Left lung (tissue), 10 donors: ENCODE data around the gene STX19. TPM values are rescaled to one million over a fixed set of nuclear protein-coding genes. Genes with fewer than 3 reads are reported as not detected.

Source experiments
- ATAC-seq: fragments of 200-7000 bp; cut with Tn5 transposase; one replicate; pipeline ENCODE4 v1.9.1; 2020; ENCODE audit warnings: moderate library complexity
- DNase-seq, 4 donors: peaks; one replicate each; pipeline ENCODE4 v3.0.0-alpha.2; 2013 to 2020
- H3K27ac ChIP-seq, 2 donors: fragments of 200-600 bp; sonication (generic) in 1 of 2; one replicate each; pipeline versions ENCODE4 v1.5.0 to v1.8.0; 2020 to 2021
- H3K27me3 ChIP-seq, 2 donors: fragments of 200-600 bp; sonication (generic) in 1 of 2; one replicate each; pipeline versions ENCODE4 v1.5.0 to v1.8.0; 2020 to 2021
- H3K36me3 ChIP-seq, 2 donors: fragments of 200-600 bp; sonication (generic) in 1 of 2; one replicate each; pipeline versions ENCODE4 v1.5.0 to v1.8.0; 2020 to 2021
- H3K4me1 ChIP-seq, 2 donors: fragments of 200-600 bp; one replicate each; pipeline ENCODE4 v1.8.0; 2021
- H3K4me3 ChIP-seq, 2 donors: fragments of 200-600 bp; sonication (generic) in 1 of 2; one replicate each; pipeline versions ENCODE4 v1.5.0 to v1.8.0; 2020 to 2021; ENCODE audit warnings: mild to moderate bottlenecking in 1 of 2
- H3K9me3 ChIP-seq, 2 donors: fragments of 200-600 bp; sonication (generic) in 1 of 2; one replicate each; pipeline versions ENCODE4 v1.5.0 to v1.8.0; 2020 to 2021
- intact Hi-C, 2 donors: fragments of 100-400 bp; cut with DNase I; formaldehyde crosslinking; loops; one replicate each; pipeline versions ENCODE4 v1.11.2 to v1.14.2; 2022
- polyA plus RNA-seq, 6 donors: library from polyadenylated mRNA; unstranded; fragments of 120-200 nt; gene quantifications; one replicate each; pipeline ENCODE4 v1.2.1, GENCODE V29; 2013; ENCODE audit not compliant: insufficient read length in 6 of 6
- total RNA-seq, 2 donors: library from RNA; stranded (reverse); fragmentation: NEBNext Ultra II Directional; extraction: Animal tissue kit (Norgen Biotek cat#: 25700); gene quantifications; one replicate each; pipeline ENCODE4 v1.2.1, GENCODE V29; 2021
- TF ChIP-seq, protein P1 (sequence below), 2 donors: fragments of 200-600 bp; sonication (generic) in 1 of 2; IDR thresholded peaks; one replicate each; pipeline versions ENCODE4 v1.5.0 to v1.8.0; 2021; ENCODE audit warnings: antibody characterized with exemption in 2 of 2
- donor health status: DM: no; HTN: yes; CAD: no.
- donor health status: DM: no; HTN: no; CAD: no.

Gene STX19
- total and polyA plus RNA-seq, 8 donors, result 2.4 to 8.5 (median 5.2) TPM

- Histone ChIP-seq H3K9me3 (no peaks in the 10 kb centered on the region), H3K4me1 (peaks cover 0 to 17% of the 10 kb centered on the region in 2 donors), H3K4me3 (no peak overlapping the region), H3K36me3 (no peaks in the 10 kb centered on the region), H3K27ac (no peak overlapping the region), H3K27me3 (no peaks in the 10 kb centered on the region)
- ATAC-seq (no peak), DNase-seq (no peak)
- TF ChIP-seq, protein P1, sequence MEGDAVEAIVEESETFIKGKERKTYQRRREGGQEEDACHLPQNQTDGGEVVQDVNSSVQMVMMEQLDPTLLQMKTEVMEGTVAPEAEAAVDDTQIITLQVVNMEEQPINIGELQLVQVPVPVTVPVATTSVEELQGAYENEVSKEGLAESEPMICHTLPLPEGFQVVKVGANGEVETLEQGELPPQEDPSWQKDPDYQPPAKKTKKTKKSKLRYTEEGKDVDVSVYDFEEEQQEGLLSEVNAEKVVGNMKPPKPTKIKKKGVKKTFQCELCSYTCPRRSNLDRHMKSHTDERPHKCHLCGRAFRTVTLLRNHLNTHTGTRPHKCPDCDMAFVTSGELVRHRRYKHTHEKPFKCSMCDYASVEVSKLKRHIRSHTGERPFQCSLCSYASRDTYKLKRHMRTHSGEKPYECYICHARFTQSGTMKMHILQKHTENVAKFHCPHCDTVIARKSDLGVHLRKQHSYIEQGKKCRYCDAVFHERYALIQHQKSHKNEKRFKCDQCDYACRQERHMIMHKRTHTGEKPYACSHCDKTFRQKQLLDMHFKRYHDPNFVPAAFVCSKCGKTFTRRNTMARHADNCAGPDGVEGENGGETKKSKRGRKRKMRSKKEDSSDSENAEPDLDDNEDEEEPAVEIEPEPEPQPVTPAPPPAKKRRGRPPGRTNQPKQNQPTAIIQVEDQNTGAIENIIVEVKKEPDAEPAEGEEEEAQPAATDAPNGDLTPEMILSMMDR (IDR thresholded peaks at IDR 0.05), result no peak
- intact Hi-C loops, result no loop called here
Observed at GRCh38 chr3:93983408-93983807, 45.0 kb downstream of the STX19 start.

- peaks cover 0 to 17% of the 10 kb centered on the region in 2 donors for H3K4me1 ChIP-seq
- H3K4me3 ChIP-seq, result no peak overlapping the region
- H3K9me3 ChIP-seq, result no peaks in the 10 kb centered on the region
- no peaks in the 10 kb centered on the region for H3K36me3 ChIP-seq
- no peaks in the 10 kb centered on the region for H3K27me3 ChIP-seq
- no peak overlapping the region for H3K27ac ChIP-seq
- intact Hi-C loops, result no loop called here
- DNase-seq (no peak), ATAC-seq (no peak)
- TF ChIP-seq, protein P1 (IDR thresholded peaks at IDR 0.05), result no peak
Observed at GRCh38 chr3:93981649-93982048, 46.7 kb downstream of the STX19 start.

GRCh38 chr3:93979850-93980676 is 48.3 kb downstream of the STX19 start, which contains the start of gene ARL13B:
Gene ARL13B, plus strand, starts transcription at chr3:93980155. Its CDS starts 269 bp downstream, at chr3:93980424.
- H3K9me3 ChIP-seq, result no peaks in the 10 kb centered on the region
- H3K4me1 ChIP-seq, result peaks cover 0 to 17% of the 10 kb centered on the region in 2 donors
- intact Hi-C loops, result no loop called here
- H3K36me3 ChIP-seq, result no peaks in the 10 kb centered on the region
- peak within 1 kb of the TSS; percentile 87 to 88 for H3K27ac ChIP-seq
- ATAC-seq, result peak; percentile 99
- H3K27me3 ChIP-seq, result no peaks in the 10 kb centered on the region
- TF ChIP-seq, protein P1 (IDR thresholded peaks at IDR 0.05), result no peak
- peak within 1 kb of the TSS; percentile 72 to 76 for H3K4me3 ChIP-seq
- peak; percentile 96 to 99 (median 98) for DNase-seq

GRCh38 chr3:93973131-93974126 is 55.0 kb downstream of the STX19 start, which contains the start of gene PROS1:
Gene PROS1, minus strand, starts transcription at chr3:93973896. Its CDS starts 147 bp downstream, at chr3:93973749.
- Histone ChIP-seq H3K27me3 (peaks cover 0 to 8% of the 10 kb centered on the region in 2 donors), H3K27ac (peak within 1 kb of the TSS; percentile 88 to 95), H3K36me3 (no peaks in the 10 kb centered on the region), H3K4me1 (peaks cover 8 to 22% of the 10 kb centered on the region in 2 donors), H3K9me3 (no peaks in the 10 kb centered on the region), H3K4me3 (peak within 1 kb of the TSS; percentile 52 to 69)
- intact Hi-C loops, result no loop called here
- DNase-seq, result peak; percentile 74 to 94 (median 88)
- TF ChIP-seq, protein P1 (IDR thresholded peaks at IDR 0.05), result peak in 1 of 2 donors; percentile 10
- peak; percentile 97 for ATAC-seq
